ENCODE results near the gene LY9.
"Not testable (repeated sequence)": the region's sequence is repeated elsewhere in the genome, so short reads cannot be mapped to it uniquely, and the experiment has no call there.

The LY9 gene

GRCh38 chr1:160866001-160866694 is 70.2 kb downstream of the LY9 start:
- TF ChIP-seq CTCF (IDR thresholded peaks at IDR 0.05; ENCODE audit: low read depth, low read length), result no peak
- DNase-seq (ENCODE audit: extremely low read depth, low read depth), result no peak

GRCh38 chr1:160866695-160867260 is 70.8 kb downstream of the LY9 start:
- DNase-seq (ENCODE audit: extremely low read depth, low read depth), result no peak
- no peak for TF ChIP-seq CTCF (IDR thresholded peaks at IDR 0.05; ENCODE audit: low read depth, low read length)

- DNase-seq (ENCODE audit: extremely low read depth, low read depth), result not testable (repeated sequence)
These were observed 71.7 kb downstream of the LY9 start for GRCh38 chr1:160867651-160868050.

- no peak for DNase-seq (ENCODE audit: extremely low read depth, low read depth)
These were observed 72.2 kb downstream of the LY9 start for GRCh38 chr1:160868141-160868540.

GRCh38 chr1:160874935-160875334 is 79.0 kb downstream of the LY9 start:
- no peak for TF ChIP-seq CTCF (IDR thresholded peaks at IDR 0.05; ENCODE audit: low read depth, low read length)
- DNase-seq (ENCODE audit: extremely low read depth, low read depth), result no peak

More at GRCh38 chr1:160868141-160868540, 72.2 kb downstream of the LY9 start:
- no peak for TF ChIP-seq CTCF (IDR thresholded peaks at IDR 0.05; ENCODE audit: low read depth, low read length)

GRCh38 chr1:160875591-160875990 is 79.6 kb downstream of the LY9 start:
- DNase-seq (ENCODE audit: extremely low read depth, low read depth), result not testable (repeated sequence)

- no peak for TF ChIP-seq CTCF (IDR thresholded peaks at IDR 0.05; ENCODE audit: low read depth, low read length)
- no peak for DNase-seq (ENCODE audit: extremely low read depth, low read depth)
These were observed 80.3 kb downstream of the LY9 start for GRCh38 chr1:160876311-160876710.

- no peak for TF ChIP-seq CTCF (IDR thresholded peaks at IDR 0.05; ENCODE audit: low read depth, low read length)
- no peak for DNase-seq (ENCODE audit: extremely low read depth, low read depth)
These were observed 81.2 kb downstream of the LY9 start for GRCh38 chr1:160877221-160877620.

Measured in AG09319 (cell line).